ENCODE data around the gene CASP7. TPM values are rescaled to one million over a fixed set of nuclear protein-coding genes. Genes with fewer than 3 reads are reported as not detected.

CASP7 gene
- total and polyA plus RNA-seq, 8 donors, result 7.0 to 28.7 (median 14.8) TPM

DNA sequence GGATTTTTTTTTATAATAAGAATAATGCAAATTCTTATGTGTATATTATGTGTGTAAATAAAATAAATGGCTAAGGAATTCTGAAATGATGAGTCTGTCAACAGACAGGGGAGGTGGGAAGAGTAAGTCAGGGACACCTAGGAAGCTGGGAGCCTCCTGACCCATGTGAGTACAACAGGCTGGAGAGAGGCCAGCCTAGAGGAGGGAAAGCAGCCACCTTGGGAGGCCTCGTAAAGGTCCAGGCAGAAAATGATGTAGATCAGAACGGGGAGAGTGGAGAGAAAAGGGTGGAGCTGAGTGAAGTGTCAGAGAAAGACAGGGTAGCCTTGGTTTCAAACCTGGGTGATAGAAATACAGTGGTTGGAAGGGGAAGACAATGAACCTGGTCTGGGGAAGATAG is 22.8 kb upstream of the CASP7 start:
- H3K4me3 ChIP-seq, result no peak overlapping the region
- ATAC-seq (no peak), DNase-seq (no peak), FAIRE-seq (no peak)
- no peaks in the 10 kb centered on the region for H3K9me3 ChIP-seq
- no peak overlapping the region for H3K27ac ChIP-seq
- WGBS, 2 donors, result 80 to 83% methylated on average over 2 of the region's 2 CpGs
- H3K27me3 ChIP-seq, result no peaks in the 10 kb centered on the region
- H3K4me1 ChIP-seq, result no peaks in the 10 kb centered on the region
- TF ChIP-seq, protein P1, sequence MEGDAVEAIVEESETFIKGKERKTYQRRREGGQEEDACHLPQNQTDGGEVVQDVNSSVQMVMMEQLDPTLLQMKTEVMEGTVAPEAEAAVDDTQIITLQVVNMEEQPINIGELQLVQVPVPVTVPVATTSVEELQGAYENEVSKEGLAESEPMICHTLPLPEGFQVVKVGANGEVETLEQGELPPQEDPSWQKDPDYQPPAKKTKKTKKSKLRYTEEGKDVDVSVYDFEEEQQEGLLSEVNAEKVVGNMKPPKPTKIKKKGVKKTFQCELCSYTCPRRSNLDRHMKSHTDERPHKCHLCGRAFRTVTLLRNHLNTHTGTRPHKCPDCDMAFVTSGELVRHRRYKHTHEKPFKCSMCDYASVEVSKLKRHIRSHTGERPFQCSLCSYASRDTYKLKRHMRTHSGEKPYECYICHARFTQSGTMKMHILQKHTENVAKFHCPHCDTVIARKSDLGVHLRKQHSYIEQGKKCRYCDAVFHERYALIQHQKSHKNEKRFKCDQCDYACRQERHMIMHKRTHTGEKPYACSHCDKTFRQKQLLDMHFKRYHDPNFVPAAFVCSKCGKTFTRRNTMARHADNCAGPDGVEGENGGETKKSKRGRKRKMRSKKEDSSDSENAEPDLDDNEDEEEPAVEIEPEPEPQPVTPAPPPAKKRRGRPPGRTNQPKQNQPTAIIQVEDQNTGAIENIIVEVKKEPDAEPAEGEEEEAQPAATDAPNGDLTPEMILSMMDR (IDR thresholded peaks at IDR 0.05), result no peak
- no peaks in the 10 kb centered on the region for H3K36me3 ChIP-seq
- intact Hi-C loops (cut with DNase I), result no loop called here

DNA sequence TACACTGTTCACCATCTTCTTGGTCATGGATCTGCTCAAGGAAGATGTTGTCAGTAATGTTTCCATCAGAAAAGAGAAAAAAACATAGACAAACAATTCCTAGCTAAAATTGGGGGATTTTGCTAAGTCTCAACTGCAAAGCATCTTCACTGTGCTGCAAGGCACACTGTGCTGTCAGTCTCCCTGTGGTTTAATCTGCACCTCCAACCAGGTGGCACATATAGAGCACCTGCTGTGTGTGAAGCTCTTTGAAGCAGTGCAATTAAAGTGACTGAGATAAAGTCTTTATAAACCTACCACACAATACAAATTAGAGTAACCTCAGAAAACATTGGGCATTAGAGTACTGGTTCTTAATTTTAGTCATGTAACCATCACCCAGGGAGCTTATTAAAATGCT is 22.2 kb upstream of the CASP7 start:
- H3K27me3 ChIP-seq, result no peaks in the 10 kb centered on the region
- H3K36me3 ChIP-seq, result no peaks in the 10 kb centered on the region
- DNase-seq (no peak), FAIRE-seq (no peak), ATAC-seq (no peak)
- H3K4me1 ChIP-seq, result no peaks in the 10 kb centered on the region
- intact Hi-C loops (cut with DNase I), result no loop called here
- TF ChIP-seq, protein P1 (IDR thresholded peaks at IDR 0.05), result no peak
- no peak overlapping the region for H3K27ac ChIP-seq
- H3K4me3 ChIP-seq, result no peak overlapping the region
- no peaks in the 10 kb centered on the region for H3K9me3 ChIP-seq

DNA sequence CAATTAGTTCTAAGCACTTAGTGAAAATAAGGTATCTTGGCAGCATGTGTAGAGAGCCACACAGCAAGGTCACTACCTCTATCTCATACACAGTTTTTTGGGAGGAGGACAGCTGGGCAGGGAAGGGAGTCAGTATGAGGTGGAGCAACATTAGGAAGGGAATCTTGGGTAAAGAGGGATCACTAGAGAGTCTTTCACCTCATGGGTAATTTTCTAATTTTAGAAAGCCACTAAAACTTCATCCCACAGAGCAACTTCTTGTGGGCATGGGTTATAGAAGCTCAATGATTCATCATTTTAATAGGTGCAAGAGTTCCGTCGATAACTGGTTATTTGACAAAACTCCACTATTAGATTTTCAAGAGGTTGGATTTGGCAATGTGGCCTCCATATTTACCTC is 18.4 kb upstream of the CASP7 start:
- intact Hi-C loops (cut with DNase I), result no loop called here
- Histone ChIP-seq H3K27ac (no peak overlapping the region), H3K27me3 (no peaks in the 10 kb centered on the region), H3K4me3 (no peak overlapping the region), H3K4me1 (no peaks in the 10 kb centered on the region), H3K36me3 (no peaks in the 10 kb centered on the region), H3K9me3 (no peaks in the 10 kb centered on the region)
- TF ChIP-seq, protein P1 (IDR thresholded peaks at IDR 0.05), result no peak
- DNase-seq, result no peak
- 94 to 100% methylated on average over 2 of the region's 2 CpGs for WGBS, 2 donors
- no peak for FAIRE-seq
- ATAC-seq, result no peak

DNA sequence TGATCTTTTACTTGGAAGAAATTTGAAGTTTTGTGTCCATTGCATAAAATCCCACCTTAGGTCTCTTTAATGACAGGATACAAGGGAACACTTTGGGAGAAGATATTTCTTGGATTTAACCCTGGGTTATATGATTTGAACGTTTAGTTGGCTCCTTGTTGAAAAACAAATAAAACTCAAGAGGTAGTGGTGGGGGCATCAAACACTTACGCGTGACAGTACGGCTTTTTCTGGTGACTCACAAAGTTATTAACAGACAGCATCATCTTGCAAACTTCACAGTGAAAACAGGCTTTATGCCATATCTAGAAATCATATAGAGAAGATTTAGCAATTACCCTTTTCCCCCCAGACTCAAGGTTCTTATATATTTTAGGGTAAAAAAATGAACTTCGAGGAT is 16.6 kb upstream of the CASP7 start:
- Histone ChIP-seq H3K27ac (no peak overlapping the region), H3K27me3 (no peaks in the 10 kb centered on the region), H3K36me3 (no peaks in the 10 kb centered on the region), H3K4me1 (no peaks in the 10 kb centered on the region), H3K9me3 (no peaks in the 10 kb centered on the region), H3K4me3 (no peak overlapping the region)
- FAIRE-seq (no peak), ATAC-seq (no peak), DNase-seq (no peak)
- intact Hi-C loops (cut with DNase I), result no loop called here
- WGBS, 2 donors, result 71 to 72% methylated on average over 5 of the region's 5 CpGs
- TF ChIP-seq, protein P1 (IDR thresholded peaks at IDR 0.05), result no peak

DNA sequence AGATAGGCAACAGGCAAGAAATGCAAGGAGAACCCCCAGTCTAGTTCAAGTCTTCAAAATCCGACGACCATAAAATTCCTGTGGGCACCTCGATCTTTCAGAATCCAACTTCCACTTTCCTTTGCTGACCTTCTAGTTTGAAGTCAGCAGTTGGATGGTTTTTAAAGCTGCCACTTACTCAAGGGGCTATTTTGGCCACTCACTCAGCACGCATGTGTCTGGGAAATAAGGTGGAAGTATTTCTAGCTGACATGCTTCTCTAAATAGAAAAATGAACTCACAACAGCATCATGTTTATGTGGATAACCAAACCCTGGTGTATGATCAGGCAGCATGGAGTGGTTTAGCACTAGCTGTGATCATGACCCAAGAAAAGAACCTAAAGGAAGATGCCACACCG is 15.8 kb upstream of the CASP7 start, which contains the start of gene NRAP:
NRAP (minus strand) TSS at position 134 of the 400 bp plus-strand sequence. CDS start 159 bp downstream, outside the sequence.
- intact Hi-C loops (cut with DNase I), result no loop called here
- no peaks in the 10 kb centered on the region for H3K4me1 ChIP-seq
- WGBS, 2 donors, result 87 to 90% methylated on average over 5 of the region's 5 CpGs

More for the DNA sequence above, 15.8 kb upstream of the CASP7 start, which contains the start of gene NRAP:
- TF ChIP-seq, protein P1 (IDR thresholded peaks at IDR 0.05), result no peak
- Histone ChIP-seq H3K36me3 (no peaks in the 10 kb centered on the region), H3K9me3 (no peaks in the 10 kb centered on the region), H3K27ac (no peak within 1 kb of the TSS), H3K4me3 (no peak within 1 kb of the TSS), H3K27me3 (no peaks in the 10 kb centered on the region)
- DNase-seq, result no peak
- no peak for FAIRE-seq
- ATAC-seq, result no peak
